Astrocyte (in vitro differentiated cells and primary cell): Measurements from ENCODE around the gene FBXL19. TPM values are rescaled to one million over a fixed set of nuclear protein-coding genes. Genes with fewer than 3 reads are reported as not detected.
A peak's percentile ranks its signal among the peaks of the same experiment; 100 is the strongest.

ENCODE experiments used
- DNase-seq: peaks from one replicate; pipeline ENCODE4 v3.0.0-alpha.2; 2010; ENCODE audit warnings: low read depth
- FAIRE-seq: peaks from 2 replicates; lab custom pipeline; 2011; peaks lifted over from hg19 to GRCh38; lab: Jason Lieb, UNC
- H2AFZ ChIP-seq: 2 replicates; pipeline ENCODE4 v1.6.0; 2012; ENCODE audit warnings: low read depth, low read length, inconsistent platforms
- H3K27ac ChIP-seq: 2 replicates; pipeline ENCODE4 v1.5.1; 2011; ENCODE audit warnings: low read depth, low read length, inconsistent platforms
- H3K27me3 ChIP-seq: 2 replicates; pipeline ENCODE4 v1.6.0; 2011; ENCODE audit warnings: low read length, inconsistent platforms; ENCODE audit not compliant: insufficient read depth
- H3K36me3 ChIP-seq: 2 replicates; pipeline ENCODE4 v1.5.1; 2011; ENCODE audit warnings: low read length, inconsistent platforms; ENCODE audit not compliant: insufficient read depth
- H3K4me1 ChIP-seq: 2 replicates; pipeline ENCODE4 v1.5.1; 2011; ENCODE audit warnings: low read length, inconsistent platforms; ENCODE audit not compliant: insufficient read depth
- H3K4me2 ChIP-seq: 2 replicates; pipeline ENCODE4 v1.6.0; 2012; ENCODE audit warnings: low read length, inconsistent platforms
- H3K4me3 ChIP-seq: 2 replicates; pipeline ENCODE4 v1.5.1; 2011; ENCODE audit warnings: low read depth, mild to moderate bottlenecking, low read length, inconsistent platforms; ENCODE audit not compliant: insufficient read depth
- H3K79me2 ChIP-seq: 2 replicates; pipeline ENCODE4 v1.6.0; 2012; ENCODE audit warnings: mild to moderate bottlenecking, low read length, inconsistent platforms; ENCODE audit not compliant: insufficient read depth
- H3K9ac ChIP-seq: 2 replicates; pipeline ENCODE4 v1.6.0; 2012; ENCODE audit warnings: mild to moderate bottlenecking, low read length, inconsistent platforms
- H3K9me3 ChIP-seq: 2 replicates; pipeline ENCODE4 v1.5.1; 2012; ENCODE audit warnings: low read depth, mild to moderate bottlenecking, low read length, inconsistent platforms; ENCODE audit not compliant: insufficient read depth
- H4K20me1 ChIP-seq: 2 replicates; pipeline ENCODE4 v1.6.0; 2012; ENCODE audit warnings: low read length, inconsistent platforms; ENCODE audit not compliant: insufficient read depth
- H3K27ac Mint-ChIP-seq: one replicate; pipeline ENCODE4 v1.8.0; 2021; ENCODE audit warnings: mild to moderate bottlenecking, mixed read lengths; ENCODE audit not compliant: unreplicated experiment
- H3K27me3 Mint-ChIP-seq: one replicate; pipeline ENCODE4 v1.8.0; 2021; ENCODE audit warnings: low read depth, mixed read lengths; ENCODE audit not compliant: unreplicated experiment
- H3K36me3 Mint-ChIP-seq: one replicate; pipeline ENCODE4 v1.8.0; 2021; ENCODE audit warnings: low read depth, mixed read lengths; ENCODE audit not compliant: unreplicated experiment
- H3K4me1 Mint-ChIP-seq: one replicate; pipeline ENCODE4 v1.8.0; 2021; ENCODE audit warnings: low read depth, mixed read lengths; ENCODE audit not compliant: unreplicated experiment
- H3K4me3 Mint-ChIP-seq: one replicate; pipeline ENCODE4 v1.8.0; 2021; ENCODE audit warnings: mild to moderate bottlenecking, moderate library complexity, mixed read lengths; ENCODE audit not compliant: unreplicated experiment
- H3K9me3 Mint-ChIP-seq: one replicate; pipeline ENCODE4 v1.8.0; 2021; ENCODE audit warnings: mild to moderate bottlenecking, mixed read lengths; ENCODE audit not compliant: unreplicated experiment
- CTCF ChIP-seq: IDR thresholded peaks from 2 replicates; pipeline ENCODE4 v1.5.1; 2011; ENCODE audit warnings: low read depth, mild to moderate bottlenecking, inconsistent platforms, low read length, moderate library complexity; ENCODE audit not compliant: insufficient read depth
- EZH2 ChIP-seq: IDR thresholded peaks from 2 replicates; pipeline ENCODE4 v1.6.1; 2012; ENCODE audit warnings: mild to moderate bottlenecking, low read length, inconsistent platforms; ENCODE audit not compliant: insufficient read depth
- total RNA-seq: library from RNA; stranded (reverse); gene quantifications from 2 replicates; pipeline ENCODE4 v1.2.1, GENCODE V29; 2021

FBXL19 gene
- total RNA-seq, 1 donor from 2014 or later, result 42.5 TPM

DNA sequence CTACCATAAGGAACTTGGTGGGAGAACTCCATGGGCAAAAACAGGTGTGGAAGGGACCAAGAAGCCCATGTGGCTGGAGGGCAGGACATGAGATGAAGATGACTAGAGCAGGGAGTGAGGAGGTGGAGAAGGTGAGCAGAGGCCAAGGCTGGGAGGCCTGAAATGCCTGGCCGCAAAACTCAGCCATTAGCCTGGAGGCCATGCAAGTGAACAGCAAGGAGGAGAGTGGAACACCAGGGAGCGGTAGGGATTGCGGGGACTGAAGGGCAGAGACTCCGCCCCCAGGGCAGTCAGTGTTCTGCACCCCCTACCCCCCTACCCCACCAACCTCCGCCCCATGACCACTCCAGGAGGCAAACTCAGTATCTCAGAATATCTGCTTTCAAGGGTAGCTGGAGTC, 46.5 kb upstream of the FBXL19 start:
- H3K27me3 Mint-ChIP-seq, result no peaks in the 10 kb centered on the region
- Histone ChIP-seq H3K4me1 (peaks cover 14% of the 10 kb centered on the region), H3K27ac (no peak overlapping the region), H3K36me3 (peaks cover 2% of the 10 kb centered on the region), H4K20me1 (no peaks in the 10 kb centered on the region), H2AFZ (no peak overlapping the region), H3K4me3 (no peak overlapping the region), H3K9ac (peak overlapping the region; percentile 89), H3K27me3 (no peaks in the 10 kb centered on the region), H3K79me2 (peaks cover 19% of the 10 kb centered on the region), H3K4me2 (peak overlapping the region; percentile 96), H3K9me3 (no peaks in the 10 kb centered on the region)
- FAIRE-seq (no peak), DNase-seq (no peak)
- no peak overlapping the region for H3K27ac Mint-ChIP-seq
- H3K4me1 Mint-ChIP-seq, result peaks cover 13% of the 10 kb centered on the region
- TF ChIP-seq CTCF (no peak), EZH2 (no peak)
- peak overlapping the region; percentile 94 for H3K4me3 Mint-ChIP-seq
- peaks cover 14% of the 10 kb centered on the region for H3K36me3 Mint-ChIP-seq
- H3K9me3 Mint-ChIP-seq, result no peaks in the 10 kb centered on the region

- Histone ChIP-seq H2AFZ (no peak overlapping the region), H3K4me3 (no peak overlapping the region), H3K27ac (no peak overlapping the region), H3K36me3 (peaks cover 13% of the 10 kb centered on the region), H3K27me3 (no peaks in the 10 kb centered on the region), H3K9me3 (no peaks in the 10 kb centered on the region), H3K4me1 (no peaks in the 10 kb centered on the region), H3K79me2 (peaks cover 3% of the 10 kb centered on the region), H3K9ac (no peak overlapping the region), H4K20me1 (peaks cover 6% of the 10 kb centered on the region), H3K4me2 (no peak overlapping the region)
- H3K4me1 Mint-ChIP-seq, result no peaks in the 10 kb centered on the region
- H3K36me3 Mint-ChIP-seq, result peaks cover 13% of the 10 kb centered on the region
- H3K27me3 Mint-ChIP-seq, result no peaks in the 10 kb centered on the region
- DNase-seq, result no peak
- no peak for FAIRE-seq
- no peak overlapping the region for H3K27ac Mint-ChIP-seq
- H3K9me3 Mint-ChIP-seq, result no peaks in the 10 kb centered on the region
- peak overlapping the region; percentile 60 for H3K4me3 Mint-ChIP-seq
- no peak for TF ChIP-seq EZH2
- no peak for TF ChIP-seq CTCF
These were observed 40.7 kb upstream of the FBXL19 start for GRCh38 chr16:30882429-30883310.

- H3K4me2 ChIP-seq, result no peak overlapping the region
- no peak overlapping the region for H3K4me3 Mint-ChIP-seq
- H3K36me3 Mint-ChIP-seq, result peaks cover 16% of the 10 kb centered on the region
- H3K27me3 ChIP-seq, result no peaks in the 10 kb centered on the region
- H3K36me3 ChIP-seq, result peaks cover 18% of the 10 kb centered on the region
- H3K27me3 Mint-ChIP-seq, result no peaks in the 10 kb centered on the region
- no peak for FAIRE-seq
- H3K9me3 ChIP-seq, result no peaks in the 10 kb centered on the region
- TF ChIP-seq CTCF (no peak), EZH2 (no peak)
- DNase-seq, result no peak
- peaks cover 2% of the 10 kb centered on the region for H3K4me1 Mint-ChIP-seq
- no peaks in the 10 kb centered on the region for H3K9me3 Mint-ChIP-seq
- H3K4me1 ChIP-seq, result no peaks in the 10 kb centered on the region
- H3K27ac Mint-ChIP-seq, result no peak overlapping the region
- H3K4me3 ChIP-seq, result no peak overlapping the region
- no peak overlapping the region for H3K9ac ChIP-seq
- no peak overlapping the region for H3K27ac ChIP-seq
- peaks cover 6% of the 10 kb centered on the region for H4K20me1 ChIP-seq
- no peak overlapping the region for H2AFZ ChIP-seq
- H3K79me2 ChIP-seq, result peaks cover 3% of the 10 kb centered on the region
These were observed 38.6 kb upstream of the FBXL19 start for GRCh38 chr16:30884760-30885159.
